Measurements from ENCODE around the gene PRKAR2B.
"Not testable (repeated sequence)": the region's sequence is repeated elsewhere in the genome, so short reads cannot be mapped to it uniquely, and the experiment has no call there.

PRKAR2B gene

DNA sequence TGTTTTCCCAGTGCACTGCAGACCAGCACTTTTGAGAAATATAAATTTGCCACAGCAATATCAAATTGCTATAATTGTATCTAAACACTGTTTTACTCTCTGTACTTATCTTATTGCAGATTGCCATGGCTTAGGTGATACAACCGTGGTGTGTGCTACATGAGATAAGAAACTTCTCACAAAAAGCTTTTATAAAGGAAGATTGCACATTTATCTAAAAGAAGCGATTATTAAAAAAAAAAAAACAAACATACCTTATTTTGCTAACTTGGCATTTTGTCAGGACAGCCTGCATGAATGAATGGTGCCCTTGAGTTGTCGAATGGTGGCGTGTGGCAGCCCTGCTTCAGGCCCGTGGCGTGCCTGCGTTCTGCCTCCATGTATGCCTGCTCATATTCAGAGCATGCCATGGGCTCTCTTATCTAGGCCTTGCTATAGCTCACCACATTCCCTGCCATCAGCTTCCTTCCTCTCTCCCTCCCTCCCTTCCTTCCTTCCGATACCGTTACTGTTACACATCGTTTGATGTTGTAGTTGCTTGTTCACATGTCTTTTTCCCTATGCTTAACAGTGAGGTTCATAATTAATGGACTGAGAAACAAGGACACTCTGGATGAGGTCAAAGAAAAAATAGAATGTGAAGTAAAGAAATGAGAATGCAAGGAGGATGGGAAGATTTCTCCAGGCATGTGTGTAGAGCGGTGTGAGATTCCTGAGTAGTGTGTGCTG lies 34.9 kb downstream of the PRKAR2B start:
- no peak for DNase-seq

DNA sequence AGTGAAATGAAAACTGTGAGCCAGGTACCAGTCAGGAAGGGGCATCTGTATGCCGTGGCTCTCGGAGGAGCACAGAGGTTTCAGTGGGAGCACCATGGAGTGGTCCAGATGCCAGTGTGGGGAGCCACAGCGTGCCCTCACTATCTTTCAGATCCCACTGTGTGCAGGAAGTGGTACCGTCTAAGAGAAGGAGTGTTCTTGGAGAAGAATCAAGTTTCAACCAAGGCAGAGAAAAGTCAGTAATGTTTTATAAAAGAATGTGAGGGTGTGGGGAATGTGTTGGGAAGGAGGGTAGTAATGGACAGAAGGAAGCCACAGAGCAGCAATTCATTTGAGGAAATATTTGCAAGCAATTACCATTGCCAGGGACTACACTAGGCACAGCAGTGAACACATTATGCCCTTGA lies 35.6 kb downstream of the PRKAR2B start:
- DNase-seq, result no peak

GRCh38 chr7:107080533-107080932 lies 36.0 kb downstream of the PRKAR2B start:
- DNase-seq, result no peak

GRCh38 chr7:107085180-107085579 lies 40.7 kb downstream of the PRKAR2B start:
- no peak for DNase-seq

- no peak for DNase-seq
Observed at GRCh38 chr7:107089627-107090026, 45.1 kb downstream of the PRKAR2B start.

- no peak for DNase-seq
Observed at GRCh38 chr7:107090457-107090856, 46.0 kb downstream of the PRKAR2B start.

DNA sequence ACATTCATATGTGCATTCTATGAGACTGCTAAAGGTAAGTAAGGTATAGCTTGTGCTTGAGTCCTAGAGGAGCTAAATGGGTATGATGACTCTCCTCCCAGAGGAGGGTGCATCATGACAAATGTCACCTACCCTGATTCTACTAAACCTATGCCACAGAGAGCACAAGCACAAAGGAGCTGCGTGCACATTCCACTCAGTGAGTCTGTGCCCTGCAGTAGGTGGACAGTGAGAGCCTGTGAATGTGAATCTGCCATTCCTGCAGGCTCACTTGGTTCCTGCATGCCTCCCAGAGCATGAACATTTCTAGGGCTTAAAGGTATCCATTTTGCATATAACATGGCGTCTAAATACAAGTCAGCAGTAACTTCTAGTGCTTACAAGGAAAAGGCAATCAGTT lies 46.8 kb downstream of the PRKAR2B start:
- no peak for DNase-seq

GRCh38 chr7:107093671-107094070 lies 49.2 kb downstream of the PRKAR2B start:
- not testable (repeated sequence) for DNase-seq

- DNase-seq, result not testable (repeated sequence)
Observed at GRCh38 chr7:107099154-107099553, 54.6 kb downstream of the PRKAR2B start.

DNA sequence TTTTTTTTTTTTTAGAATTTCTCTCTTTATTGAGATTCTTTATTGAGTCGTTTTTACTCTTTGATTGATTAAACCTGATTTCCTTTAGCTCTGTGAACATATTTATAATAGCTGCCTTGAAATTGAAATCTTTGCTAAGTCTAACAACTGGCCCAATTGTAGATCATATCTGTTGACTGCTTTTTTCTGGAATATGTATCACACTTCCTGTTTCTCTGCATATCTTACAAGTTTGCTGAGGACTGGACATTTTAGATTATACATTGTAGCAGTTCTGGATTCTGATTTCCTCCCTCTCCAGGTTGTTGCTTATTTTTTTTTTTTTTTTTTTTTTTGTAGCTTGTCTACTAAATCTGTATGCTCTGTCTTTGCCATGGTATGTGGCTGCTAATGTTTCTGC lies 56.3 kb downstream of the PRKAR2B start:
- no peak for DNase-seq

- no peak for DNase-seq
Observed at GRCh38 chr7:107103369-107103768, 58.9 kb downstream of the PRKAR2B start.

DNA sequence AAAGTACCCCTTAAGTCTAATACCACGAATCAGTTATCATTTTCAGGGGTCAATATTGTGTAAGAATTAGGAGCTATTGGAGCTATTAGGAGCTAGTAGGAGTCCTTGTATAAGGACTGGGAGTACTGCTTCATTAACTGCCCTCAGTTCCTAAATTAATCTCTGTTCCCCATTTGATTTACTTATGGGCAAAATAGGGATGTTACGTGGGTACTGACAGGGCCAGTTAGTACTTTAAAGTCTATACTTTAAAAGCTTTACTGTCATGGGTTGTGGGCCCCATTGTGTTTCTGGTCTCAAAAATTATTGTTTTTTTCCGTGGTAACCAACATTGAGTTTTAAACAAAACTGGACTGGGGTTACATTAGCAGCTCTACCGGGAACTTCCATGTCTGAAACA lies 60.3 kb downstream of the PRKAR2B start:
- DNase-seq, result no peak

GRCh38 chr7:107105591-107106245 lies 61.2 kb downstream of the PRKAR2B start:
- no peak for DNase-seq

DNA sequence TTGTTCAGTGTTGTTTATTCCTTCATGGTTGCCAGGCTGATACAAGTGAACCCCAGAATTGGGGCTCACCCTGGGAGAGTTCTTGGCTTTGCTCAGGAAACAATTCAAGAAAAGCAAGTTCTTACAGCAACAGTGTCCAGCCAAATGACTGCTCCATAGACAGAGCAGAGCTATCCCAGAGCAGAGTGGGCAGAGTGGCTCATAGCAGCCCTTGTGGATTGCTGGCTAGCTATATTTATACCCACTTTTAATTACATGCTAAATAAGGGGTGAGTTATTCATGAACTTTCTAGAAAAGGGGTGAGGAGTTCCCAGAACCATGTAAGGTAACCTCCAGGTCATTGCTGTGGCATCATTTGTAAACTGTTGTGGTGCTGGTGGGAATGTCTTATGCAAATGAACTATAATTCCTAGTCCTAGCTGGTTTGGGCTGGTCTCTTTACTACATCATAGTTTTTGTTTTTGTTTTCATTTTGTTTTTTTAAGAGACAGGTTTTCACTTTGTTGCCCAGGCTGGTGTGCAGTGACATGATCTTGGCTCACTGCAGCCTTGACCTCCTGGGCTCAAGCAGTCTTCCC lies 64.4 kb downstream of the PRKAR2B start:
- DNase-seq, result no peak

- no peak for DNase-seq
Observed at GRCh38 chr7:107109955-107110354, 65.5 kb downstream of the PRKAR2B start.

- DNase-seq, result no peak
Observed at GRCh38 chr7:107111196-107111595, 66.7 kb downstream of the PRKAR2B start.

DNA sequence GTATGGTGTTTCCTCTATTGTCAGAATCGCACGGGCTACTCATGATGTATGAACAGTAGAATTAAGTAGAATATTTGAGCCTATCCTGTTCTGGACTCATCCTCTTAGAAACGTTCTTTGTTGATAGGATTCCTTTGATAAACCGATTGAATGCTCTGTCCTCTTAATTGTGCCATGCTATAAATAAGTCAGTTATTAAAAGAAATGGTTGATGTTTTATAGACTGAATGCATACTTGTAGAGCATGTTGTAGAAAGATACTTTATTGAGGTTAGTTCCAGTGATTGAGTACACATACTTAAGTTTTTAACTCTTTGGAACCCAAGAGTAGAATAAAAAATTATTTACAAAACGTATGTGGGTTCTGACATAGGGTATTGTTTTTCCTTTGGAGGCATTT lies 69.4 kb downstream of the PRKAR2B start:
- DNase-seq, result no peak

DNA sequence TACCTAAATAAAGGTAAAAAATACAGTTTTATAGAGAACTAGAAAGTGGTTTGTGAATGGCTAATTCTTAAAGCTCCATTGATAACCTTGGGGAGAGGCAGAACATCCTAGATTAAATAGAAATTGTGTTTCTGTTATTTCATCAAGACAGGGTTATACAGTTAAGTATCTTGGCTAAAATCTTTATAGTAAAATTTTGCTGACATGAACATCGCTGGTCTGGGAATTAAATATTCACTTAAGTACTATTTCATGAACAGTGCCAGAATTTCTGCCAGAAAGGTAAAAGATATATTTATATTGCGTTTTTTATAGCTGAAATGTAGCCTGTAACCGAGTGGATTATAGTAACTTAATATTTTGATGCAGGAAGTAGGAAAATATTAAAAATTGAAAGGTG lies 70.6 kb downstream of the PRKAR2B start:
- DNase-seq, result no peak

DNA sequence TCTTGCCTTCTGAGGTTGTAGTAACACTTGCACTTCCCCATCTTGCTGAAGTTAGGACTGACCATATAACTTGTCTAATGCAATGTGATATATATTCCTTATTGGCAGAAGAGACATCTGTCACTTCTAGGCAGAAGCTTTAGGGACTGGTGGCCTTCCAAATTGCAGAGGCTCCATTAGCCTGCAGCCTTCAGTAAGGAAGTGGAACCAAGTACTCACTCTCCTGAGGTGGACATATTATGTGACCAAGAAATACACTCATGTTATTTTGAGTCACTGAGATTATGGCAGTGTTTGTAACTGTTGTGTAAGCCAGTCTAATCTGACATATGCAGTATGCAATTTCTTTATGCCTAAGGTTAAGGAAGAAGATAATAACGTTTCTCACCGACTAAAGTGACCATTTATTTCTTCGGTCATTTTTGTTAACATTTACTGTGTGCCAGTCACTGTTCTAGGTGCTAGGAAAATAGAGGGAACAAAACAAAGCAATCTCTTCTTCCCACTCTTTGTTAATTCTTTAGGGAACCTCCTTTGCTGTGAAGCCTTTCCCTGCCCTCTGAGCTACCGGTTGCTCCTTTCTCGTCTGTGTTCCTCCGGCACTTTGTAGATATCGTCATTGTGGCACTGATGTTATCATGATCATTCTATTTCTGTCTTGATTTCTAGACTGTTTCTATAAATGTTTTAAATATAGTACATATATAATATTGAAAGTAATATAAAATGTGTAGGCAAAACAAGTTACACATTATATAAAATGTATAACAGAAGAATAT lies 71.4 kb downstream of the PRKAR2B start:
- no peak for DNase-seq

DNA sequence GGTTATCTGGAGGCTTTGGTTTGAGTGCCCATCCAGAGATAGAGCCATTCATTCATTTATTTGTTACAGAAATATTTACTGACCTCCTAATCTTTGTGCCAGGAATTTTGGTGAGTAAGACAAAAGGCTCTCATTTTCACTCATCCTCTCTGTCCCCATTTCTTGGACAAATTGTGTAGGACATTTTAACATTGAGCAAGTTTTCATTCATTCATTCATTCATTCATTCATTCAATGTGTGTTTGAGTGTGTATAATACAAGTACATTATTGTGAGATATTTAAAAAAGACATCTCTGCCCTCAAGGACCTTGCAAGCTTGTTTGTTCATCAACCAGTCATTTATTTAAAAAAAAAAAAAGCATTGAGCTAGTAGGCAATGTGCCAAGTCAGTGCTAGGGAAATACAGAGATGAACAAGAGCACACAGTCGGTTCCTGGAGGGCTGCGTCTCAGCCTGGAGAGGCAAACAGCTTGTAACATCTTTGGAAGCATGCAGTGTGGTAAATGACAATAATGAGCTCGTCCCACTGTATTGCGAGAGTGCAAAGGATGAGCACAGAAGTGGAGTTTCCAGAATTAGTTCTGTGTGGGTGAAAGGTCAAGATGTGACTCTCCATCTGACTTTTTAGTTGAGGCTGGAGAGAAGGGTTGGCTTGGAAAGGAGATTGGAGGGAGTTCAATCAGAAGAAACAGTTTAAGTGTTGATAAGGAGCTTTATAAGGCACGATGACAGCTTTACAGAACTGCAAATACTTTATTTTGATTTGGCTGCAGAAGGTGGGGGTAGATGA lies 73.8 kb downstream of the PRKAR2B start:
- DNase-seq, result no peak

GRCh38 chr7:107119376-107120105 lies 75.0 kb downstream of the PRKAR2B start:
- DNase-seq, result no peak

DNA sequence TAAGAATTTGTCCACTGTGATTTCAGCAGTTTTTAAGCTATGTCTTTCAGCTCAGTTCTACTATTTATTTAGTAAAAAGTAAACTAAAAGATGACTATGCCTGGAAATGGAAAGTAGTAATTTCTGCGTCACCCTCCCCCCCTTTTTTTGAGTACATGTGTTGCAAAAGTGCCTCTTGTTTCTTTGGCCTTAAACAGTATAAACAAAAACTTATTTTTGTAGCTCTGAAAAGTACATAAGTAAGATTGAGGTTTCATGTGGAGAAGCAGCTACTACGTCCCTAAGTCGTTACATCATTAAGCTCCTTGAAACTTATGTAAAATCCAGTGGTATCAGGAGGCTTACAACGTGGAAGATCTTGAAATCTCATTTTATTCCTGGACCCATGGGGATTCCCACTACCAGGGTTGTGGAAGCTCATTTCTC lies 78.0 kb downstream of the PRKAR2B start:
- DNase-seq, result no peak

Data from activated T-cell treated with anti-CD3 and anti-CD28 coated beads for 4 hours (primary cell).